Measurements from ENCODE around the gene SPRY2.

Gene SPRY2

DNA sequence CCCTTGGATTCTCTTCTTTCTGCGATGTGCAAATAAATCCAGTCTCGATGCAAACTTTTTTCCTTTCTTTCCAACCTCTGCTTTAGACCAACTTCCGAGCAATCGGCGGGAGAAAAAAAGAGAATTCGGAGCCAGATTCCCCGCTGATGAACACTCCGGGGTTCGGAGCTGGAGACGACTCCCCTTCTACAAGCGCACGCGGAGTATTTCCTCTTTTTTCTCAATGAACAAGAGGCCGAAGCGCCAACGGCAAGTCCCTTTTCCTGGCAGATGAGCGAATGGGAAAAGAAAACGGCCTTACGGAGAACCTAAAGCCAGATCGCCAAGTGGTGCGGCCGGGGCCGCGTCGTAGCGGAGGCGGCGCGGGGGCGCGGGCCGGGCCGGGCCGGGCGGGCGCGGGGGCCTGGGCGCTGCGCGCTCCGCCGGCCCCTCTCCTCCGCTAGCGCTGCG is 250 bp downstream of the SPRY2 start:
- peak overlapping the region; percentile 70 for H3K27ac ChIP-seq
- H3K27me3 ChIP-seq, result peaks cover 3% of the 10 kb centered on the region
- H3K36me3 ChIP-seq, result peaks cover 9% of the 10 kb centered on the region
- peaks cover 29 to 45% of the 10 kb centered on the region in 2 experiments for H3K4me1 ChIP-seq (ENCODE audit: control insufficient read depth in 1 of 2, insufficient read depth in 1 of 2, low read depth in 1 of 2, low read length in 1 of 2)
- H3K4me3 ChIP-seq (ENCODE audit: low read depth in 1 of 2, low read length in 1 of 2), result peak overlapping the region; percentile 62 to 81
- no peaks in the 10 kb centered on the region for H3K9me3 ChIP-seq
- TF ChIP-seq, protein P1, sequence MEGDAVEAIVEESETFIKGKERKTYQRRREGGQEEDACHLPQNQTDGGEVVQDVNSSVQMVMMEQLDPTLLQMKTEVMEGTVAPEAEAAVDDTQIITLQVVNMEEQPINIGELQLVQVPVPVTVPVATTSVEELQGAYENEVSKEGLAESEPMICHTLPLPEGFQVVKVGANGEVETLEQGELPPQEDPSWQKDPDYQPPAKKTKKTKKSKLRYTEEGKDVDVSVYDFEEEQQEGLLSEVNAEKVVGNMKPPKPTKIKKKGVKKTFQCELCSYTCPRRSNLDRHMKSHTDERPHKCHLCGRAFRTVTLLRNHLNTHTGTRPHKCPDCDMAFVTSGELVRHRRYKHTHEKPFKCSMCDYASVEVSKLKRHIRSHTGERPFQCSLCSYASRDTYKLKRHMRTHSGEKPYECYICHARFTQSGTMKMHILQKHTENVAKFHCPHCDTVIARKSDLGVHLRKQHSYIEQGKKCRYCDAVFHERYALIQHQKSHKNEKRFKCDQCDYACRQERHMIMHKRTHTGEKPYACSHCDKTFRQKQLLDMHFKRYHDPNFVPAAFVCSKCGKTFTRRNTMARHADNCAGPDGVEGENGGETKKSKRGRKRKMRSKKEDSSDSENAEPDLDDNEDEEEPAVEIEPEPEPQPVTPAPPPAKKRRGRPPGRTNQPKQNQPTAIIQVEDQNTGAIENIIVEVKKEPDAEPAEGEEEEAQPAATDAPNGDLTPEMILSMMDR (IDR thresholded peaks at IDR 0.05), result no peak

DNA sequence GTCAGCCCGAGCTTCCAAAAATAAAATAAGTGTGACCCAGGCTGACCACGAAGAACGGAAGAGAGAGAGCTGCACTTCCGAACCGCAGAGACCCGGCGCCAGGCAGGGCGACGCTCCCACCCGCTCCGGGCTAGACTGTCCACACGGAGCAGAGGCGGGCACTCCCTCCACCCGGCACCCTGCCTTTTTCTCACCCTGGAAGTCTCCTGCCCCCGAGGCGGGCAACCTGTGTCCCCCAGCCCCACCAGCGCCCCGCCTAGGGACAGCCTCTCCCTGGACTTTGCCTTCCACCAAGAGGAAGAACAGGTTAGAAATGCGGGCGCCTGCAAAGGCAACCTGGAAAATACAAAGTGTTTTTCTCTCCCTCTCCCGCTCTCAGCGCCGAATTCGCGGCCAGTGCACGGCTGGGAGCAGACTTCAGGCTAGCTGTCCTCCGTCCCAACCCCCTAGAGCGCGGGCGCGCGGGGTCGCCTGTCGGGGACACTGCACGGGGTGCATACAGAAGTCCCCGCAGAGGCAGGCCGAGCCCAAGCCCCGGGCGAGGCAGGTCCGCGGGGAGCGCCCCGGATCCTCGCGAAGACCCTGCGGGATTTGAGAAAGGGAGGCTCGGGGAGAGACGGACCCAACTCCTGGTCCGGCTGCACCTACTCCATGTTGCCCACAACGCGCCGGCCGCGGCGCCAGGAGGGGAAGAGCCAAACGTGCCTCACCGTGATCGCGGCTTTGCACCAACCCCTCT is 845 bp downstream of the SPRY2 start:
- Histone ChIP-seq H3K27ac (peak overlapping the region; percentile 70), H3K36me3 (peaks cover 9% of the 10 kb centered on the region), H3K27me3 (peaks cover 3% of the 10 kb centered on the region), H3K4me3 (ENCODE audit: low read depth in 1 of 2, low read length in 1 of 2) (peak overlapping the region; percentile 62 to 81), H3K9me3 (no peaks in the 10 kb centered on the region), H3K4me1 (ENCODE audit: control insufficient read depth in 1 of 2, insufficient read depth in 1 of 2, low read depth in 1 of 2, low read length in 1 of 2) (peaks cover 29 to 45% of the 10 kb centered on the region in 2 experiments)
- TF ChIP-seq, protein P1 (IDR thresholded peaks at IDR 0.05), result no peak

DNA sequence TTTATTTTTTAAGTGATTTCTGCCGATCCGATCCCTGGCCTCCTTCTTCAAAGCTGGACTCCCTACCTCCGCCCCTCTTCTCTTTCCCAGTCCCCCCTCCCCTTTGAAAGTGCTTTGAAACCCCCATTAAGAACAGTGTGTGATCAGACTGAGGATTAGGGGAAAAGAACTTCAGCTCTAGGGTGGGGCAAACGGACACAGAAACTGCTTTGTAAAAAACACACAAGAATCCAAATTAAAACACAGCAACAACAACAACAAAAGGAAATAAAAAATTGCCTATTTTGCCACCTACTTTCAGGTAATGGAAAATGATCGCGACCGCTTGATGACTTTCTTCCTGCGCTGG is 1.4 kb downstream of the SPRY2 start:
- Histone ChIP-seq H3K4me1 (ENCODE audit: control insufficient read depth in 1 of 2, insufficient read depth in 1 of 2, low read depth in 1 of 2, low read length in 1 of 2) (peaks cover 29 to 45% of the 10 kb centered on the region in 2 experiments), H3K4me3 (ENCODE audit: low read depth in 1 of 2, low read length in 1 of 2) (peak overlapping the region; percentile 62 to 81), H3K27ac (peak overlapping the region; percentile 70), H3K36me3 (peaks cover 9% of the 10 kb centered on the region), H3K27me3 (peaks cover 3% of the 10 kb centered on the region), H3K9me3 (no peaks in the 10 kb centered on the region)
- TF ChIP-seq, protein P1 (IDR thresholded peaks at IDR 0.05), result no peak

DNA sequence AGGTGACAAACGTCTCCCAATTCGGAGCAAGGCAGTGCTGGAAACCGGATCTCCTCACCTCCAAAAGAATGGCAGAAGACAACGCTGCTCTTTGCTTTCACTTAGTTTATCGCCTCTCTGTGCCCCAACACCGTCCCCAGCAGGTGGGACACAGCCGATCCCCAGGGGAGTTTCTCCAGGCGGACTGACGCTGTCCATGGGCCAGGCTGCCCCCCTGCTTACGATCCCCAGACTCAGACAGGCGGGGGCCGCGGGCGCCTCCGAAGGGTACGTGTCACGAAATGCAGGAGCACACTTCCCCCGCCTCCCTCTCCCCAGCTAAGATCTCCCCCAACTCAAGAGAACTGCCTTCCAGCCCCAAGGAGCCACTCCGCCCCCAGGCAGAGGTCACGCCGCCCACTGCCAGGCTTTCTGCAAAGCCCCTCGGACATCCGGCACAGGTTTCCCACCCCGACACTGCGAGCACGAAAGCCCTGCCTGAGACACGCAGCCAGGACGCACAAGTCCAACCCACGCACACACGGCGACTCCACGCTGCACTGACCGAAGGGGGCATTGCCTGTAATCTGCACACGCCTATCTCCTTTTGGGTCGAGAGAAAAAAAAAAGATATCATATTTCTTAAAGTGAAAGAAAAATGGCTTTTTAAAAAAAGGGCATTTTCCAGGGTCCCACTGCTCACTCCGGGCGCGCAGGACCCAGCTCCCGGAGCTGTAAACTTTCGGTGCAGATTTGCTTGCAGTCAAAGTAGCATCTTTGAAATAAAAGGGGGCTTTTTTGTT is 2.0 kb downstream of the SPRY2 start:
- Histone ChIP-seq H3K36me3 (peaks cover 9% of the 10 kb centered on the region), H3K27ac (peak overlapping the region; percentile 70), H3K4me3 (ENCODE audit: low read depth in 1 of 2, low read length in 1 of 2) (peak overlapping the region; percentile 62 to 81), H3K4me1 (ENCODE audit: control insufficient read depth in 1 of 2, insufficient read depth in 1 of 2, low read depth in 1 of 2, low read length in 1 of 2) (peaks cover 29 to 45% of the 10 kb centered on the region in 2 experiments), H3K27me3 (peaks cover 3% of the 10 kb centered on the region), H3K9me3 (no peaks in the 10 kb centered on the region)
- TF ChIP-seq, protein P1 (IDR thresholded peaks at IDR 0.05), result peak; percentile 17

DNA sequence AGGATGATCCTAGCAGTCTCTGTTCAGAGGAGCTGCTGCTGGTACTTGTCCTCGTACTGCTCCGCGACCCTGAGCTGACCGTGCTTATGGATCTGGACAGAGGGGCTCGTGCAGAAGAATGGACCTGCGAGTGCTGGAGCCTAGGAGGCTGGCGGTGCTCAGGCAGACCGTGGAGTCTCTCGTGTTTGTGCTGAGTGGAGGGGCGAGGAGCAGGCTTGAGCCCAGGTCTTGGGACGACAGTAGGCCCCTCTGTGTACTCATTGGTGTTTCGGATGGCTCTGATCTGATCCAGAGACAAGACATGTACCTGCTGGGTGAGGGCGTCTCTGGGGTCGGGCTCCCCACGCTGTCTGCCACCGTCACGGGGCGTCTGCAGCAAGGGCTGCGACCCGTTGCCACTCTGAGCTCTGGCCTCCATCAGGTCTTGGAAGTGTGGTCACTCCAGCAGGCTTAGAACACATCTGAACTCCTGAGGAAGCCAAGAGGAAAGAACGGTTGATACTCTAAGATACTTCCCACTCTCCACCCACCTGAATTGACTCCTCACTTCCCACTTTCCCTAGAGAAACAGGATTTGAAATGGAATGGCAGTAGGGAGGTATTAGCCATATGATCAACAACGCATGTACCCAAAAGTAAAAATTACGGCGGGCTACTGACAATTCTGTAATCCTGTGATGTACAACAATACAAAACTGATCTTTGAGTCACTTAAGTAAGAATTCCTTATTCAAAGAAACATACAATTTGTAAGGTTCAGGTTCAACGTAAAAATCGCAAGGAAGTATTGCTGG is 3.4 kb downstream of the SPRY2 start:
- Histone ChIP-seq H3K4me3 (ENCODE audit: low read depth in 1 of 2, low read length in 1 of 2) (no peak overlapping the region), H3K27me3 (no peaks in the 10 kb centered on the region), H3K4me1 (ENCODE audit: control insufficient read depth in 1 of 2, insufficient read depth in 1 of 2, low read depth in 1 of 2, low read length in 1 of 2) (peaks cover 20 to 36% of the 10 kb centered on the region in 2 experiments), H3K9me3 (no peaks in the 10 kb centered on the region), H3K36me3 (peaks cover 9% of the 10 kb centered on the region), H3K27ac (no peak overlapping the region)
- TF ChIP-seq, protein P1 (IDR thresholded peaks at IDR 0.05), result no peak
